Measurements from ENCODE around the gene SPINK1. TPM values are rescaled to one million over a fixed set of nuclear protein-coding genes. Genes with fewer than 3 reads are reported as not detected.
A peak's percentile ranks its signal among the peaks of the same experiment; 100 is the strongest.
"Not testable (repeated sequence)": the region's sequence is repeated elsewhere in the genome, so short reads cannot be mapped to it uniquely, and the experiment has no call there.

SPINK1 gene
- total RNA-seq, 4 donors from 2014 or later: 22.5 to 317 (median 54.1) TPM; not detected in 1

- WGBS, 2 donors (ENCODE audit: low coverage in 1 of 2): 36 to 41% methylated on average over 6 of the region's 6 CpGs
- H3K4me1 ChIP-seq: peaks cover 0 to 15% (median 0%) of the 10 kb centered on the region in 4 donors
- no peak overlapping the region for H3K4me3 ChIP-seq
- H3K27ac ChIP-seq: no peak overlapping the region
- no peaks in the 10 kb centered on the region for H3K27me3 ChIP-seq
- TF ChIP-seq CTCF (IDR thresholded peaks at IDR 0.05) (no peak), POLR2AphosphoS5 (IDR thresholded peaks at IDR 0.05) (no peak), POLR2A (IDR thresholded peaks at IDR 0.05) (no peak), EP300 (IDR thresholded peaks at IDR 0.05; ENCODE audit: low read depth) (no peak)
- no peaks in the 10 kb centered on the region for H3K9me3 ChIP-seq
- in situ Hi-C loops (cut with MboI; ENCODE audit: low pct_ligation_motif_present in 1 of 4, low pct_unique_long_range_greater_than_20kb in 1 of 4, low sequenced_read_pairs in 3 of 4): no loop called here
- no peaks in the 10 kb centered on the region for H3K36me3 ChIP-seq
- DNase-seq: peak; percentile 17
- intact Hi-C loops (cut with DNase I; ENCODE audit: low total_unique reads): no loop called here
Measured at GRCh38 chr5:147805030-147805454, 26.4 kb downstream of the SPINK1 start.

GRCh38 chr5:147804334-147804733 lies 27.1 kb downstream of the SPINK1 start:
- in situ Hi-C loops (cut with MboI; ENCODE audit: low pct_ligation_motif_present in 1 of 4, low pct_unique_long_range_greater_than_20kb in 1 of 4, low sequenced_read_pairs in 3 of 4) (no loop called here), intact Hi-C loops (cut with DNase I; ENCODE audit: low total_unique reads) (no loop called here)
- peak; percentile 10 for DNase-seq
- no peaks in the 10 kb centered on the region for H3K36me3 ChIP-seq
- no peaks in the 10 kb centered on the region for H3K9me3 ChIP-seq
- peaks cover 0 to 15% (median 0%) of the 10 kb centered on the region in 4 donors for H3K4me1 ChIP-seq
- 37 to 40% methylated on average over 2 to 3 of the region's 3 CpGs for whole genome bisulfite sequencing, 2 donors (ENCODE audit: low coverage in 1 of 2)
- no peak overlapping the region for H3K4me3 ChIP-seq
- H3K27ac ChIP-seq: no peak overlapping the region
- no peaks in the 10 kb centered on the region for H3K27me3 ChIP-seq
- TF ChIP-seq POLR2A (IDR thresholded peaks at IDR 0.05) (no peak), POLR2AphosphoS5 (IDR thresholded peaks at IDR 0.05) (no peak), EP300 (IDR thresholded peaks at IDR 0.05; ENCODE audit: low read depth) (no peak), CTCF (IDR thresholded peaks at IDR 0.05) (no peak)

DNA sequence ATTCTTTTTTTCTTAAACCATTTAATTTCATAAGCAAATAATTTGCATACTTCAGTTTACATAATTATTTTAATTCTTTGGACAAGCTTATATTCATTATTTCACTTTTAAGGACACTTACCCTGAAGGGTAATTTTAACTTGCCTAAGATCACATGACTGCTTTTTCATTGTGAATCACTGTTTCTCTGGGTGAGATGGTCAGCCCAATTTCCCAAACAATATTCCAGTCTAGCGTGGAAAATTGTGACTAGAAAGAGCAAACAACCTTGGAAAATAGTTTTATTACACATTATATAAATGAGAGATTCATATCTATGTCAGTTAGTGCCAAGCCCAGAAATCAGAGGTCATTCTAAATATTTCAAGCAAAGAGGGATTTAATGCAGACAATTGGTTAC lies 27.5 kb downstream of the SPINK1 start:
- intact Hi-C loops (cut with DNase I; ENCODE audit: low total_unique reads) (no loop called here), in situ Hi-C loops (cut with MboI; ENCODE audit: low pct_ligation_motif_present in 1 of 4, low pct_unique_long_range_greater_than_20kb in 1 of 4, low sequenced_read_pairs in 3 of 4) (no loop called here)
- Histone ChIP-seq H3K36me3 (no peaks in the 10 kb centered on the region), H3K27ac (no peak overlapping the region), H3K4me3 (no peak overlapping the region), H3K27me3 (no peaks in the 10 kb centered on the region), H3K9me3 (no peaks in the 10 kb centered on the region), H3K4me1 (peaks cover 0 to 15% (median 0%) of the 10 kb centered on the region in 4 donors)
- DNase-seq: no peak
- WGBS, 2 donors (ENCODE audit: low coverage in 1 of 2): 40% methylated on average over 1 of the region's 1 CpG
- TF ChIP-seq POLR2A (IDR thresholded peaks at IDR 0.05) (no peak), POLR2AphosphoS5 (IDR thresholded peaks at IDR 0.05) (no peak), CTCF (IDR thresholded peaks at IDR 0.05) (no peak), EP300 (IDR thresholded peaks at IDR 0.05; ENCODE audit: low read depth) (no peak)

DNA sequence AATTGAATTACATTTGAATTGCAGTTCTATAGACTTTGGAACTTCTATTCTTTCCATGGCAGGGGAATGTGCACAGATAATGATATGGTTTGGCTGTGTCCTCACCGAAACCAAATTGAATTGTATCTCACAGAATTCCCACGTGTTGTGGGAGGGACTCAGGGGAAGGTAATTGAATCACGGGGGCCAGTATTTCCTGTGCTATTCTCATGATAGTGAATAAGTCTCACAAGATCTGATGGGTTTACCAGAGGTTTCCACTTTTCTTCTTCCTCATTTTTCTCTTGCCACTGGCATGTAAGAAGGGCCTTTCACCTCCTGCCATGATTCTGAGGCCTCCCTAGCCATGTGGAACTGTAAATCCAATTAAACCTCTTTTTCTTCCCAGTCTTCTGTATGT lies 28.3 kb downstream of the SPINK1 start:
- H3K36me3 ChIP-seq; DNase-seq; H3K27me3 ChIP-seq; in situ Hi-C loops (cut with MboI; ENCODE audit: low pct_ligation_motif_present in 1 of 4, low pct_unique_long_range_greater_than_20kb in 1 of 4, low sequenced_read_pairs in 3 of 4); H3K27ac ChIP-seq; intact Hi-C loops (cut with DNase I; ENCODE audit: low total_unique reads); H3K9me3 ChIP-seq; H3K4me3 ChIP-seq: not testable (repeated sequence)
- peaks cover 0 to 15% (median 0%) of the 10 kb centered on the region in 4 donors for H3K4me1 ChIP-seq
- 57 to 78% methylated on average over 1 to 3 of the region's 3 CpGs for WGBS, 2 donors (ENCODE audit: low coverage in 1 of 2)

DNA sequence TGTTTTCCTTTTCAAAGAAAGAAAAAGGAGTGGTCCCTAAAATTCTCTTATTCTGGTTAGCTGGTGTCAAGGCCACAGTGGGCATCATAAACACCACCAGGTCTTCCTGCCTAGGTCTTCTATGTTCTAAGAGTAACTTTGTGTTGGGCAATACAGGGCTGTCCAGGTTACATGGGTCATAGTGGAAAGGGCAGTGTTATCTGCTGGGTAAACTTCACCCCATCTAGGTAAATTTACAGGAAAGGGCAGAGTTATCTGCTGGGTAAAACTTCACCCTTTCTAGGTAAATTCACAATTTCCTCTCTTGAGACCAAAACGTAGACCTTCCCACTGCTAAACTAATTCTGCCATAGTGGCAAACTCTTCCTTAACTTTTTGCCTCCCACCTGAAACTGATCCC lies 30.0 kb downstream of the SPINK1 start:
- intact Hi-C loops (cut with DNase I; ENCODE audit: low total_unique reads) (no loop called here), in situ Hi-C loops (cut with MboI; ENCODE audit: low pct_ligation_motif_present in 1 of 4, low pct_unique_long_range_greater_than_20kb in 1 of 4, low sequenced_read_pairs in 3 of 4) (no loop called here)
- no peak for TF ChIP-seq CTCF (IDR thresholded peaks at IDR 0.05)
- no peak for TF ChIP-seq POLR2AphosphoS5 (IDR thresholded peaks at IDR 0.05)
- TF ChIP-seq POLR2A (IDR thresholded peaks at IDR 0.05): no peak
- TF ChIP-seq EP300 (IDR thresholded peaks at IDR 0.05; ENCODE audit: low read depth): no peak
- Histone ChIP-seq H3K4me3 (no peak overlapping the region), H3K36me3 (no peaks in the 10 kb centered on the region), H3K27ac (no peak overlapping the region), H3K27me3 (no peaks in the 10 kb centered on the region), H3K4me1 (peaks cover 0 to 15% (median 0%) of the 10 kb centered on the region in 4 donors), H3K9me3 (no peaks in the 10 kb centered on the region)
- WGBS, 2 donors (ENCODE audit: low coverage in 1 of 2): 64 to 83% methylated on average over 1 of the region's 1 CpG
- DNase-seq: no peak
